Muscle of back (tissue), 11 donors: ENCODE results near the gene ATXN3. TPM values are rescaled to one million over a fixed set of nuclear protein-coding genes. Genes with fewer than 3 reads are reported as not detected.

ENCODE experiments used
- DNase-seq, 3 donors: peaks; one replicate each; pipeline versions ENCODE4 v3.0.0 to v3.0.0-alpha.2; 2013
- polyA plus RNA-seq, 10 donors: library from polyadenylated mRNA; unstranded; fragments of 120-200 nt; gene quantifications; one replicate each; pipeline ENCODE4 v1.2.1, GENCODE V29; 2013; ENCODE audit not compliant: insufficient read length in 10 of 10

ATXN3 gene
- polyA plus RNA-seq, 10 donors = 9.8 to 25.2 (median 16.6) TPM

DNA sequence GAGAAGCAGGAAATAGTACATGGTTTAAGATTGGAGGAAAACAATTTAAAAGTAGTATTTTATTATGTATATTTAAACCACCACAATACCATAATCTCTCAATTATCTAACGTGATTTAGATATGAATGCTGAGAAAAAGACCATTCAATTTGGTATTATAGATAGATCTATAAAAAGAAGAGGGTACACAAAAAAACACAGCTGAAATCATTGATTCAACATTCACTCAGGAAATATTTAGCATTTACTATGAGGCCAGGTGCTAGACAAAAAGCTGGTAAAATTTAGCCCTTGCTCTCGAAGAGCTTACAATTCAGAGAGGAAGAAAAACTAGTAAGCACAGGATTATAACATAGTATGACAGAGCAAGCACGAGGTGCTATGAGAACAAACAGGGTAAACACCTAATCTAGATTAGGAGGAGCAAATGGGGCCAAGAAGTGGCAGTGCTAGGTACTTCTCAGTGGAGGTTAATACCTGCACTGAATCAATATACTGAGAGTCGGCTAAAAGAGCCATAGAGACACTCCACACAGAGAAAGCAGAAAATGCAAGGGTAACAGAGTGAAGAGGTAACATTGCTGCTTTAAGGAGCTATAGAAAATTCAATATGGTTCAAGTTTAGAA is 94.1 kb downstream of the ATXN3 start:
- DNase-seq = no peak

DNA sequence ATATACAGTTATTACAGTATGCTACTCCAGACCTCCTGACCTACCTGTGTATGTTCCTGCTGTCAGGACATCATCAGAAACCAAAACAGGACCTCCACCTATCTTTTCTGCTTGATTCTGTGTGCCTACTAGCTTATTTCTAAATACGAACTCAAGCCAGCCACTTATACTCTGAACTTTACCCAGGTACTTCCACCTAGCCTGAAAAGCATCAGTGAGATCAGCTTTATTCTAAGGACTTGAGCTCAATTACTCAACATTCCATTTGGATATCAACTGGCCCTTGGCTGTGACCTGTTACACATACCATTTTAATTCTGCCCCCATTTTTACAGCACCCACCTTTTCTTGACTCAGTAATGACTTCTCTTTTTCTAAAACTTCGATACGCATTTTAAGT is 95.7 kb downstream of the ATXN3 start:
- no peak for DNase-seq

DNA sequence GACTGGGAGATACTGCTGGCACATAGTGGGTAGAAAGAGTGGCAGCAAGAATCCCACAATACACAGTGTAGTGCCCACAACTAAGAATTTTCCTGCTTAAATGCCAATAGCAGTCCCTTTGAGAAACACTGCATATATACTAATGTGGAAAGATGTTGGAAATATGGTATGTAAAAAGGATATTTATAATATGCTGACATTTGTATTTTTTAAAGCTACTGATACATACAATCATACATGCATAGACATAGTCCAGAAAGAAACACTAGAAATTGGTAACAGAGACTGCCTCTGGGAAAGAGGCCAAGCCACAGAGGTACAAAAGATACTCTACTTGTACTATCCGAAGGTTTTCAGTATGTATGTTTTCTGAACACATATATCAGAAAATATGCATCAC is 96.8 kb downstream of the ATXN3 start:
- DNase-seq = no peak

Other genes starting within 250 kb of the ATXN3 start
- 10 to 100 TPM in 1 of 10 donors, 1 to 10 TPM in 9; 1.5 to 12.5 (median 5.3) TPM for gene TC2N, start 239.0 kb downstream of the ATXN3 start, polyA plus RNA-seq
- 100 to 1,000 TPM in 5 of 10 donors, 10 to 100 TPM in 5; 63.9 to 138 (median 101) TPM for gene FBLN5, start 158.9 kb downstream of the ATXN3 start, polyA plus RNA-seq
- gene TRIP11, start 66.5 kb downstream of the ATXN3 start, polyA plus RNA-seq = 10 to 100 TPM; 15.8 to 28.2 (median 22.1) TPM
- 100 to 1,000 TPM in 9 of 10 donors, 10 to 100 TPM in 1; 91.9 to 139 (median 112) TPM for gene NDUFB1, start 15.1 kb upstream of the ATXN3 start, polyA plus RNA-seq
- gene CPSF2, start 15.4 kb upstream of the ATXN3 start, polyA plus RNA-seq = 10 to 100 TPM; 31.6 to 52.4 (median 41.1) TPM
- 1 to 10 TPM; 1.1 to 7.4 (median 2.7) TPM for gene SLC24A4, start 216.6 kb upstream of the ATXN3 start, polyA plus RNA-seq